BLaER1 (cell line): ENCODE results near the gene HMBS.

Source experiments
- H3K27ac ChIP-seq: shearing (Covaris generic); formaldehyde crosslinking; 2 replicates; pipeline ENCODE4 v1.8.1; 2022
- H3K27me3 ChIP-seq: shearing (Covaris generic); formaldehyde crosslinking; 2 replicates; pipeline ENCODE4 v1.8.1; 2022
- H3K36me3 ChIP-seq: shearing (Covaris generic); formaldehyde crosslinking; 2 replicates; pipeline ENCODE4 v1.8.1; 2022
- H3K4me1 ChIP-seq: shearing (Covaris generic); formaldehyde crosslinking; 2 replicates; pipeline ENCODE4 v1.8.1; 2022
- H3K4me2 ChIP-seq: shearing (Covaris generic); formaldehyde crosslinking; 2 replicates; pipeline ENCODE4 v1.8.1; 2022
- H3K4me3 ChIP-seq: shearing (Covaris generic); formaldehyde crosslinking; 2 replicates; pipeline ENCODE4 v1.8.1; 2022
- H3K9ac ChIP-seq: shearing (Covaris generic); formaldehyde crosslinking; 2 replicates; pipeline ENCODE4 v1.8.1; 2022
- H3K9me3 ChIP-seq: shearing (Covaris generic); formaldehyde crosslinking; 2 replicates; pipeline ENCODE4 v1.8.1; 2022
- H4K20me1 ChIP-seq: shearing (Covaris generic); formaldehyde crosslinking; 2 replicates; pipeline ENCODE4 v1.8.1; 2022
- Cebpa-rat ChIP-seq: shearing (Covaris generic); IDR thresholded peaks from 2 replicates; pipeline ENCODE4 v1.8.1; 2022

HMBS gene

DNA sequence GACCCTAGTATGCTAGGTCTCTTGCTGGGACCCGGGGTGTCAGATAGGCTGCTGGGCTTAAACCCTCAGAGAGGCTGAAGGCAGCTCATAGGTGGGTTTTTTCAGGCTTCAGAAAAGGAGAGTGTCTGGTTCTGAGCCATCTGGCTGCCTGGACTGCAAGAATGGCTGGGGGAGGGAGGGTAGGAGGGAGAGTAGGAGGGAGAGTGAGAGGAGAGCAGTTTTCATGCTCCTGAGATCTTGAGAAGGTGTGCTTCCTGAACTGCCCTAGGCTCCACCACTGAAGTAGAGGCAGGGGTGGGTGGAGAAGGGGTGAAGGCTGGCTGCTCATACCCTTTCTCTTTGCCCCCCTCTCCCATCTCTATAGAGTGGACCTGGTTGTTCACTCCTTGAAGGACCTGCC, 4.6 kb downstream of the HMBS start:
- peaks cover 29% of the 10 kb centered on the region for H3K36me3 ChIP-seq
- H3K4me3 ChIP-seq, result no peak overlapping the region
- no peak for TF ChIP-seq Cebpa-rat
- no peak overlapping the region for H3K4me2 ChIP-seq
- no peaks in the 10 kb centered on the region for H3K9me3 ChIP-seq
- H3K4me1 ChIP-seq, result peaks cover 66% of the 10 kb centered on the region
- H3K27me3 ChIP-seq, result no peaks in the 10 kb centered on the region
- H3K9ac ChIP-seq, result no peak overlapping the region
- H4K20me1 ChIP-seq, result peaks cover 32% of the 10 kb centered on the region
- no peak overlapping the region for H3K27ac ChIP-seq

DNA sequence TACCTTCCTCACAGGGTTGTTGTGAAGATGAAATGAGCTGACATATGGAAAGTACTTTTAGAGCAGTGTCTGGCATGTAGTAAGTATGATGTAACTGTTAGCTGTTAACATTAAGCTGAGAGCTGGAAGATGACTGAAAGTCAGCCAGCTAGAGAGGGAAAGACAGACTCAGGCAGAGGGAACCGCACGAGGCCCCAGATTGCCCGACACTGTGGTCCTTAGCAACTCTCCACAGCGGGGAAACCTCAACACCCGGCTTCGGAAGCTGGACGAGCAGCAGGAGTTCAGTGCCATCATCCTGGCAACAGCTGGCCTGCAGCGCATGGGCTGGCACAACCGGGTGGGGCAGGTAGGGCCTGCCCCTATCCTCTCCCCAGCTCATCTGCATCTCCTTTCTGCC, 6.5 kb downstream of the HMBS start:
- Histone ChIP-seq H3K4me3 (no peak overlapping the region), H3K27me3 (no peaks in the 10 kb centered on the region), H3K9ac (peak overlapping the region; percentile 97; the same call in 1 of the 2 replicates), H3K4me2 (peak overlapping the region; percentile 90), H3K27ac (no peak overlapping the region), H3K4me1 (peaks cover 60% of the 10 kb centered on the region), H3K36me3 (peaks cover 31% of the 10 kb centered on the region), H4K20me1 (peaks cover 39% of the 10 kb centered on the region), H3K9me3 (no peaks in the 10 kb centered on the region)
- TF ChIP-seq Cebpa-rat, result no peak

GRCh38 chr11:119091966-119092879, 7.5 kb downstream of the HMBS start:
- H3K4me1 ChIP-seq, result peaks cover 60% of the 10 kb centered on the region
- no peak for TF ChIP-seq Cebpa-rat
- H4K20me1 ChIP-seq, result peaks cover 39% of the 10 kb centered on the region
- H3K4me2 ChIP-seq, result peak overlapping the region; percentile 90
- peak overlapping the region; percentile 98 for H3K4me3 ChIP-seq
- no peaks in the 10 kb centered on the region for H3K9me3 ChIP-seq
- no peaks in the 10 kb centered on the region for H3K27me3 ChIP-seq
- H3K27ac ChIP-seq, result peak overlapping the region; percentile 96; the same call in 1 of the 2 replicates
- peak overlapping the region; percentile 97 for H3K9ac ChIP-seq
- H3K36me3 ChIP-seq, result peaks cover 42% of the 10 kb centered on the region

GRCh38 chr11:119092880-119093842, 8.5 kb downstream of the HMBS start:
- TF ChIP-seq Cebpa-rat, result no peak
- Histone ChIP-seq H3K27ac (peak overlapping the region; percentile 96), H3K36me3 (peaks cover 51% of the 10 kb centered on the region), H4K20me1 (peaks cover 39% of the 10 kb centered on the region), H3K4me3 (peak overlapping the region; percentile 98), H3K9ac (peak overlapping the region; percentile 97), H3K27me3 (no peaks in the 10 kb centered on the region), H3K4me2 (peak overlapping the region; percentile 90), H3K4me1 (peaks cover 52% of the 10 kb centered on the region), H3K9me3 (no peaks in the 10 kb centered on the region)

DNA sequence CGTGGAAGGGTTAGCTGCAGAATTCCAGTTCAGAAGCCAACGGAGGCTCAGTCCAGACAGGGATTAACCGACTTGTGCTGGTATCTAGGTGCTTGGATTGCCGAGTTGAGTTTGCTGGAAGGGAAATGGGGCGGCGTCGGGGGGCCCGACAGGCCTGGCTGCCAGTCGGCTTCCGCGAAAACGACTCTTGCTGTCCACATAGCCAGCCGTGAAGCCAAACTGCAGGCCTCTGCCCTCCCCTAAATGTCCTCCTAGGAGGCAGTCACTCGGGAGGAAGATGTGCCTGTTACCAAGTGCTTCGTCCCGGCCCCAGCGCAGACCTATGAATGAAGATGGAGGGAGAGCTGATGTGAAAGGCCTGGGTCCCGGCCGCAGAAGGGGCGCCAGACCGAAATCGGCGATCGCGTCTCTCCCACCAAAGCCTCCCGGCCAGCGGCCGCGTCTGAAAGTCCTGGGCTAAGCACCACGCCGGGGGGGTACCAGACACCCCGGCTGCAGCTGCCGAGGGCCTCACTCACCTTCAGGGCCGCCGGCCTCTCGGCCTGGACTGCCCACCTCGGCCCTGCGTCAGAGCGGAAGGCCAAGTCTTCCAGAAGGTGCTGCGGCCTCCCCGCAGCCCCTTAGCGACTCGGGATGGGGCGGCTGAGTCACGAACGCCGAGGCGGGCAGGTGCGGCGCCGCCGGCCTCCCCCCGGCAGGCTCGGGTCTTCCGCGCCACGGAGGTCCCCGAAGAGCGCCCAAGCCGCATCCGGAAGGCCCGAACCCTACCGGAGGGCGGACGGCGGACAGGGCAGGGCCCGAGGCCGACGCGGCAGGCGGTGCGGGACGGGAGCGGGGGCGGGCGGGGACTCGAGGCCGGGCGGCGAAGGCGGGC, 9.5 kb downstream of the HMBS start:
- peak overlapping the region; percentile 97 for H3K9ac ChIP-seq
- peaks cover 59% of the 10 kb centered on the region for H3K36me3 ChIP-seq
- H4K20me1 ChIP-seq, result peaks cover 39% of the 10 kb centered on the region
- peak overlapping the region; percentile 90 for H3K4me2 ChIP-seq
- peak overlapping the region; percentile 98 for H3K4me3 ChIP-seq
- no peak for TF ChIP-seq Cebpa-rat
- H3K4me1 ChIP-seq, result peaks cover 52% of the 10 kb centered on the region
- no peaks in the 10 kb centered on the region for H3K27me3 ChIP-seq
- H3K9me3 ChIP-seq, result no peaks in the 10 kb centered on the region
- peak overlapping the region; percentile 96 for H3K27ac ChIP-seq

DNA sequence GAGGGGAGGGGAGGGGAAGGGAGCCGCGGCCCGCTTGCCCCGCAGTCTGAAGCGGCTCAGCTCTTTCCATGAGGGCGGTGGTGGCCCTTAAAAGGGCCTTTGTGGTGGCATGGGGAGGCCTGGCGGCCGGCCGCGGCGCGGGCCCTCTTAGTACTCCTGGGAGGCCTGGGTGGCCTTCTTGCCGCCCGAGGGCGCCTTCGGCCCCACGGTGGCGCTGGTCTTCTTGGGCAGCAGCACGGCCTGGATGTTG, 10.1 kb downstream of the HMBS start:
- H3K36me3 ChIP-seq, result peaks cover 63% of the 10 kb centered on the region
- no peak for TF ChIP-seq Cebpa-rat
- H3K27me3 ChIP-seq, result no peaks in the 10 kb centered on the region
- no peaks in the 10 kb centered on the region for H3K9me3 ChIP-seq
- peak overlapping the region; percentile 90 for H3K4me2 ChIP-seq
- peak overlapping the region; percentile 96 for H3K27ac ChIP-seq
- H3K9ac ChIP-seq, result peak overlapping the region; percentile 97
- peaks cover 39% of the 10 kb centered on the region for H4K20me1 ChIP-seq
- peak overlapping the region; percentile 98 for H3K4me3 ChIP-seq
- H3K4me1 ChIP-seq, result peaks cover 57% of the 10 kb centered on the region

DNA sequence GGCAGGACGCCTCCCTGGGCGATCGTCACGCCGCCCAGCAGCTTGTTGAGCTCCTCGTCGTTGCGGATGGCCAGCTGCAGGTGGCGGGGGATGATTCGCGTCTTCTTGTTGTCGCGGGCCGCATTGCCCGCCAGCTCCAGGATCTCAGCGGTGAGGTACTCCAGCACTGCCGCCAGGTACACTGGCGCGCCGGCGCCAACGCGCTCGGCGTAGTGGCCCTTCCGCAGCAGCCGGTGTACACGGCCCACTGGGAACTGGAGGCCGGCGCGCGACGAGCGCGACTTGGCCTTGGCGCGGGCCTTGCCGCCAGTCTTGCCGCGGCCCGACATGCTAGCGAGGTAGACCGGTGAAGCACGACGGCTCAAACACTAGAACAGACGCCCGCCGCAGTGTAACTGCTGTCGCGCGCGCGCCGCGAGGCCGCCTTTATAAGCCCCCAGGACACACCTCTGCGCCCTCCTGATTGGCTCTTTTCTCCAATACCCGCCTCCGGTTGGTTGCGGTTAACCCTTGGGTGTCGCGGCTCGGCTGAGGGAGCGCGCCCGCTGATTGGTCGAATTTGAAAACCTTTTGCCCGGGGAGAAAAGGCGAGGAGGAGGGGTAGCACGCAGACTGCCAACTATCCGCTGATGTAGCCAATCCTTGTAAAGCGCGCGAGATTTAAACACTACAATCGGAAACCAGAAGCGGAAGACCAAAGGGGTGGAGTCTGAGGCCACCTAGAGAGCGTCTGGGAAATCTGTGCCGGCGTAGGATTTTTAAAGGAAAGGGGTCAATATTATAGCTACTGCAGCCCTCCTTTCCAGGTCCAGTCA, 10.6 kb downstream of the HMBS start:
- H3K4me2 ChIP-seq, result peak overlapping the region; percentile 90
- H3K27me3 ChIP-seq, result no peaks in the 10 kb centered on the region
- peaks cover 58% of the 10 kb centered on the region for H3K4me1 ChIP-seq
- H3K4me3 ChIP-seq, result peak overlapping the region; percentile 98
- peaks cover 39% of the 10 kb centered on the region for H4K20me1 ChIP-seq
- H3K36me3 ChIP-seq, result peaks cover 63% of the 10 kb centered on the region
- peak overlapping the region; percentile 96 for H3K27ac ChIP-seq
- H3K9ac ChIP-seq, result peak overlapping the region; percentile 97
- TF ChIP-seq Cebpa-rat, result no peak
- no peaks in the 10 kb centered on the region for H3K9me3 ChIP-seq

DNA sequence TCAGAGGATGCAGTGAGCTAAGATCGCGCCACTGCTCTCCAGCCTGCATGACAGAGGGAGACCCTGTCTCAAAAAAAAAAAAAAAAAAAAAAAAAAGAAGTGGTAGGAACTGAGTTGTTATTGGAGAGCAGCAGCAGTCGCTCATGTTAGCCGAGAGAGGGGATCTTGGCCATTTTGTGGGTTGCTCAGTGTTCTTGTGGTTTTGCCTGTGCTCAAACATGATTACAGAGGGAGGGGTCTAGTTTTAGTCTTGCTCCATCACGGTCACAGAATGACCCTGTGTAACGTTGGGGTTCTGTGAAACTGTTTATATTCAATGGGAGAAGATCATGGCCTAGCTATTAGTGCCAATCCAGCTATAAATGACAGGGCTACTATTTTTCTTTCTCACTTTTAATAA, 15.0 kb downstream of the HMBS start:
- H3K4me3 ChIP-seq, result peak overlapping the region; percentile 88; the same call in 1 of the 2 replicates
- no peaks in the 10 kb centered on the region for H3K9me3 ChIP-seq
- H4K20me1 ChIP-seq, result peaks cover 5% of the 10 kb centered on the region; the same call in 1 of the 2 replicates
- H3K9ac ChIP-seq, result no peak overlapping the region; the same call in 1 of the 2 replicates
- H3K4me1 ChIP-seq, result peaks cover 59% of the 10 kb centered on the region
- TF ChIP-seq Cebpa-rat, result no peak
- no peak overlapping the region for H3K27ac ChIP-seq
- peak overlapping the region; percentile 91 for H3K4me2 ChIP-seq
- H3K36me3 ChIP-seq, result peaks cover 33% of the 10 kb centered on the region
- H3K27me3 ChIP-seq, result no peaks in the 10 kb centered on the region
